ENCODE data around the gene KLHDC10. TPM values are rescaled to one million over a fixed set of nuclear protein-coding genes. Genes with fewer than 3 reads are reported as not detected.

Gene KLHDC10
- total and polyA plus RNA-seq, 2 of the 13 experiments (the other 11 are each of a cell fraction or from before 2014, with no cell fraction given): 11.9 to 21.6 TPM

DNA sequence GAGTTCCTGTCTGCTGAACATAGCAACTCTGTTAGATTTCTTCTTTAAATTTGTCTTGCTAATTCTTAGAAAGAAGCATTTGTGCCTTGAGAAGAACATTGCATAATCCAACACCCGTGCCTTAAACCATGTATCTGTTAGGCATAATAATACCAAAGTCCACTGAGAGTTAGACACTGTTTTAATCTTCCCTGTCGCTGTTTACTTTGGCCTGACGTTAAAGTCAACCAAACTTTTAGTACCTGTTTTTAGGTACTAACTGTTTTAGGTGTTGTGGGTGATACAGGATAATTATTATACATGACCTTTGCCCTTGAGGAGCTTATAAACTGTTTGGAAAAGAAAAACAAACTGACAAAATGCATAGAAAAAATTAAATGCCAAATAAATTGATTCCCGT is 43.6 kb downstream of the KLHDC10 start (continued):
- TF ChIP-seq, protein P1, sequence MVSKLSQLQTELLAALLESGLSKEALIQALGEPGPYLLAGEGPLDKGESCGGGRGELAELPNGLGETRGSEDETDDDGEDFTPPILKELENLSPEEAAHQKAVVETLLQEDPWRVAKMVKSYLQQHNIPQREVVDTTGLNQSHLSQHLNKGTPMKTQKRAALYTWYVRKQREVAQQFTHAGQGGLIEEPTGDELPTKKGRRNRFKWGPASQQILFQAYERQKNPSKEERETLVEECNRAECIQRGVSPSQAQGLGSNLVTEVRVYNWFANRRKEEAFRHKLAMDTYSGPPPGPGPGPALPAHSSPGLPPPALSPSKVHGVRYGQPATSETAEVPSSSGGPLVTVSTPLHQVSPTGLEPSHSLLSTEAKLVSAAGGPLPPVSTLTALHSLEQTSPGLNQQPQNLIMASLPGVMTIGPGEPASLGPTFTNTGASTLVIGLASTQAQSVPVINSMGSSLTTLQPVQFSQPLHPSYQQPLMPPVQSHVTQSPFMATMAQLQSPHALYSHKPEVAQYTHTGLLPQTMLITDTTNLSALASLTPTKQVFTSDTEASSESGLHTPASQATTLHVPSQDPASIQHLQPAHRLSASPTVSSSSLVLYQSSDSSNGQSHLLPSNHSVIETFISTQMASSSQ (IDR thresholded peaks at IDR 0.05; ENCODE audit: low read depth): no peak
- TF ChIP-seq, protein P1 (CRISPR knock-in tag; IDR thresholded peaks at IDR 0.05; ENCODE audit: borderline replicate concordance): no peak
- TF ChIP-seq, protein P2, sequence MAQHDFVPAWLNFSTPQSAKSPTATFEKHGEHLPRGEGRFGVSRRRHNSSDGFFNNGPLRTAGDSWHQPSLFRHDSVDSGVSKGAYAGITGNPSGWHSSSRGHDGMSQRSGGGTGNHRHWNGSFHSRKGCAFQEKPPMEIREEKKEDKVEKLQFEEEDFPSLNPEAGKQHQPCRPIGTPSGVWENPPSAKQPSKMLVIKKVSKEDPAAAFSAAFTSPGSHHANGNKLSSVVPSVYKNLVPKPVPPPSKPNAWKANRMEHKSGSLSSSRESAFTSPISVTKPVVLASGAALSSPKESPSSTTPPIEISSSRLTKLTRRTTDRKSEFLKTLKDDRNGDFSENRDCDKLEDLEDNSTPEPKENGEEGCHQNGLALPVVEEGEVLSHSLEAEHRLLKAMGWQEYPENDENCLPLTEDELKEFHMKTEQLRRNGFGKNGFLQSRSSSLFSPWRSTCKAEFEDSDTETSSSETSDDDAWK (CRISPR knock-in tag; IDR thresholded peaks at IDR 0.05): no peak
- TF ChIP-seq EHMT2 (IDR thresholded peaks at IDR 0.05; ENCODE audit: borderline replicate concordance, low read depth, low read length): no peak
- TF ChIP-seq, protein P3, sequence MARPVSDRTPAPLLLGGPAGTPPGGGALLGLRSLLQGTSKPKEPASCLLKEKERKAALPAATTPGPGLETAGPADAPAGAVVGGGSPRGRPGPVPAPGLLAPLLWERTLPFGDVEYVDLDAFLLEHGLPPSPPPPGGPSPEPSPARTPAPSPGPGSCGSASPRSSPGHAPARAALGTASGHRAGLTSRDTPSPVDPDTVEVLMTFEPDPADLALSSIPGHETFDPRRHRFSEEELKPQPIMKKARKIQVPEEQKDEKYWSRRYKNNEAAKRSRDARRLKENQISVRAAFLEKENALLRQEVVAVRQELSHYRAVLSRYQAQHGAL (CRISPR knock-in tag; IDR thresholded peaks at IDR 0.05; ENCODE audit: not compliant biosample characterization): no peak
- TF ChIP-seq ZNF83 (CRISPR knock-in tag; IDR thresholded peaks at IDR 0.05; ENCODE audit: borderline replicate concordance): no peak
- TF ChIP-seq, protein P4, sequence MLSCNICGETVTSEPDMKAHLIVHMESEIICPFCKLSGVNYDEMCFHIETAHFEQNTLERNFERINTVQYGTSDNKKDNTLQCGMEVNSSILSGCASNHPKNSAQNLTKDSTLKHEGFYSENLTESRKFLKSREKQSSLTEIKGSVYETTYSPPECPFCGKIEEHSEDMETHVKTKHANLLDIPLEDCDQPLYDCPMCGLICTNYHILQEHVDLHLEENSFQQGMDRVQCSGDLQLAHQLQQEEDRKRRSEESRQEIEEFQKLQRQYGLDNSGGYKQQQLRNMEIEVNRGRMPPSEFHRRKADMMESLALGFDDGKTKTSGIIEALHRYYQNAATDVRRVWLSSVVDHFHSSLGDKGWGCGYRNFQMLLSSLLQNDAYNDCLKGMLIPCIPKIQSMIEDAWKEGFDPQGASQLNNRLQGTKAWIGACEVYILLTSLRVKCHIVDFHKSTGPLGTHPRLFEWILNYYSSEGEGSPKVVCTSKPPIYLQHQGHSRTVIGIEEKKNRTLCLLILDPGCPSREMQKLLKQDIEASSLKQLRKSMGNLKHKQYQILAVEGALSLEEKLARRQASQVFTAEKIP (CRISPR knock-in tag; IDR thresholded peaks at IDR 0.05; ENCODE audit: borderline replicate concordance): no peak
- TF ChIP-seq PAWR (CRISPR knock-in tag; IDR thresholded peaks at IDR 0.05; ENCODE audit: borderline replicate concordance): no peak
- TF ChIP-seq, protein P5, sequence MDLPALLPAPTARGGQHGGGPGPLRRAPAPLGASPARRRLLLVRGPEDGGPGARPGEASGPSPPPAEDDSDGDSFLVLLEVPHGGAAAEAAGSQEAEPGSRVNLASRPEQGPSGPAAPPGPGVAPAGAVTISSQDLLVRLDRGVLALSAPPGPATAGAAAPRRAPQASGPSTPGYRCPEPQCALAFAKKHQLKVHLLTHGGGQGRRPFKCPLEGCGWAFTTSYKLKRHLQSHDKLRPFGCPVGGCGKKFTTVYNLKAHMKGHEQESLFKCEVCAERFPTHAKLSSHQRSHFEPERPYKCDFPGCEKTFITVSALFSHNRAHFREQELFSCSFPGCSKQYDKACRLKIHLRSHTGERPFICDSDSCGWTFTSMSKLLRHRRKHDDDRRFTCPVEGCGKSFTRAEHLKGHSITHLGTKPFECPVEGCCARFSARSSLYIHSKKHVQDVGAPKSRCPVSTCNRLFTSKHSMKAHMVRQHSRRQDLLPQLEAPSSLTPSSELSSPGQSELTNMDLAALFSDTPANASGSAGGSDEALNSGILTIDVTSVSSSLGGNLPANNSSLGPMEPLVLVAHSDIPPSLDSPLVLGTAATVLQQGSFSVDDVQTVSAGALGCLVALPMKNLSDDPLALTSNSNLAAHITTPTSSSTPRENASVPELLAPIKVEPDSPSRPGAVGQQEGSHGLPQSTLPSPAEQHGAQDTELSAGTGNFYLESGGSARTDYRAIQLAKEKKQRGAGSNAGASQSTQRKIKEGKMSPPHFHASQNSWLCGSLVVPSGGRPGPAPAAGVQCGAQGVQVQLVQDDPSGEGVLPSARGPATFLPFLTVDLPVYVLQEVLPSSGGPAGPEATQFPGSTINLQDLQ (CRISPR knock-in tag; IDR thresholded peaks at IDR 0.05): no peak
- no peak for TF ChIP-seq HMGA1 (CRISPR knock-in tag; conservative IDR thresholded peaks at IDR 0.05)
- TF ChIP-seq SYNCRIP (IDR thresholded peaks at IDR 0.05; ENCODE audit: insufficient read depth, low read depth, low read length): no peak
- no peak for TF ChIP-seq CBX1 (IDR thresholded peaks at IDR 0.05; ENCODE audit: low read depth)
- no peak for TF ChIP-seq ARNT (IDR thresholded peaks at IDR 0.05)
